Endothelial cell of umbilical vein (primary cell): ENCODE data around the gene PRKAR1A. TPM values are rescaled to one million over a fixed set of nuclear protein-coding genes. Genes with fewer than 3 reads are reported as not detected.

Experiments
- BruUV-seq: library from RNA; stranded (reverse); fragments of 400-500 nt; replicated peaks from 2 replicates; lab custom pipeline; 2021; lab: Mats Ljungman, UMichigan
- CTCF ChIA-PET: fragments of 300-600, 350-600 bp; sonication (Branson Sonifier 250); formaldehyde crosslinking; loops from one replicate; lab custom pipeline; 2021; ENCODE audit warnings: antibody characterized with exemption, inconsistent platforms; lab: Charles Lee
- POLR2A ChIA-PET: fragments of 300-600, 350-600 bp; sonication (Branson Sonifier 250); formaldehyde crosslinking; loops from one replicate; lab custom pipeline; 2021; ENCODE audit warnings: antibody characterized with exemption, inconsistent platforms; lab: Charles Lee
- DNase-seq: peaks from one replicate; pipeline ENCODE4 v3.0.0-alpha.2; 2011; ENCODE audit warnings: low read depth, low spot score
- FAIRE-seq: peaks from 2 replicates; lab custom pipeline; 2011; peaks lifted over from hg19 to GRCh38; lab: Jason Lieb, UNC
- H2AFZ ChIP-seq: 2 replicates; pipeline ENCODE4 v1.6.0; 2012; ENCODE audit warnings: low read depth, low read length, control low read depth, inconsistent platforms
- H3K27ac ChIP-seq: 2 replicates; pipeline ENCODE4 v1.5.1; 2011; ENCODE audit warnings: low read depth, mild to moderate bottlenecking, control low read depth, low read length, moderate library complexity; ENCODE audit not compliant: insufficient read depth
- H3K27me3 ChIP-seq, 2 experiments: 2 replicates each; pipeline versions ENCODE4 v1.6.0 to v1.6.1; 2011; ENCODE audit warnings: low read length in 2 of 2, mixed read lengths in 1 of 2; ENCODE audit not compliant: control insufficient read depth in 2 of 2, insufficient read depth in 2 of 2
- H3K36me3 ChIP-seq, 2 experiments: 2 replicates in 1 of 2; 3 replicates in 1 of 2; pipeline ENCODE4 v1.5.1; 2011; ENCODE audit warnings: low read length in 2 of 2, mild to moderate bottlenecking in 1 of 2, moderate library complexity in 1 of 2; ENCODE audit not compliant: control insufficient read depth in 2 of 2, insufficient read depth in 2 of 2; ENCODE audit errors: extremely low read depth in 1 of 2
- H3K4me1 ChIP-seq: 3 replicates; pipeline ENCODE4 v1.5.1; 2011; ENCODE audit warnings: mild to moderate bottlenecking, low read length; ENCODE audit not compliant: control insufficient read depth, insufficient read depth; ENCODE audit errors: extremely low read depth
- H3K4me2 ChIP-seq: 2 replicates; pipeline ENCODE4 v1.6.1; 2011; ENCODE audit warnings: low read length, control low read depth, mixed read lengths; ENCODE audit not compliant: insufficient read depth
- H3K4me3 ChIP-seq, 3 experiments: fragments of 200-600 bp in 1 of 3; sonication (generic), shearing (Covaris generic) in 1 of 3; replicated peaks in 1 of 3; 2 replicates each; pipeline ENCODE4 v1.5.1; 2011 to 2016; ENCODE audit warnings: control low read depth in 3 of 3, low read length in 3 of 3, mild to moderate bottlenecking in 2 of 3, inconsistent platforms in 1 of 3, low read depth in 1 of 3, moderate library complexity in 1 of 3; ENCODE audit not compliant: insufficient read depth in 1 of 3
- H3K79me2 ChIP-seq: 2 replicates; pipeline ENCODE4 v1.6.0; 2012; ENCODE audit warnings: low read length, inconsistent platforms; ENCODE audit not compliant: control insufficient read depth, insufficient read depth
- H3K9ac ChIP-seq: replicated peaks from 2 replicates; pipeline ENCODE3; 2011; ENCODE audit warnings: low read length, control low read depth; ENCODE audit not compliant: insufficient read depth; ENCODE audit errors: extremely low read depth
- H3K9me1 ChIP-seq: replicated peaks from 3 replicates; pipeline ENCODE4 v1.6.0; 2011; ENCODE audit warnings: mild to moderate bottlenecking, low read length; ENCODE audit not compliant: control insufficient read depth, insufficient read depth; ENCODE audit errors: extremely low read depth
- H3K9me3 ChIP-seq: replicated peaks from 2 replicates; pipeline ENCODE4 v1.5.1; 2012; ENCODE audit warnings: low read length, inconsistent platforms; ENCODE audit not compliant: control insufficient read depth, insufficient read depth
- H4K20me1 ChIP-seq: replicated peaks from 2 replicates; pipeline ENCODE3; 2011; ENCODE audit warnings: mild to moderate bottlenecking, low read length; ENCODE audit not compliant: control insufficient read depth, insufficient read depth; ENCODE audit errors: extremely low read depth
- CTCF ChIP-seq, 2 donors: IDR thresholded peaks; 1 replicate in 1 of 2; 2 replicates in 1 of 2; pipeline ENCODE4 v1.5.1; 2011; ENCODE audit warnings: low read length in 2 of 2, mild to moderate bottlenecking in 2 of 2, moderate library complexity in 2 of 2, control low read depth in 1 of 2, inconsistent platforms in 1 of 2, low read depth in 1 of 2; ENCODE audit not compliant: insufficient read depth in 1 of 2; ENCODE audit errors: extremely low read depth in 1 of 2
- EZH2 ChIP-seq: IDR thresholded peaks from 2 replicates; pipeline ENCODE4 v1.6.1; 2012; ENCODE audit warnings: borderline replicate concordance, low read depth, mild to moderate bottlenecking, moderate library complexity, low read length, inconsistent platforms; ENCODE audit not compliant: severe bottlenecking
- FOS ChIP-seq: IDR thresholded peaks from 2 replicates; pipeline ENCODE4 v1.6.1; 2011; ENCODE audit warnings: mild to moderate bottlenecking, low read length, moderate library complexity, borderline replicate concordance; ENCODE audit not compliant: insufficient read depth
- GATA2 ChIP-seq: IDR thresholded peaks from 2 replicates; pipeline ENCODE4 v1.7.0; 2011; ENCODE audit warnings: low read depth, mild to moderate bottlenecking, moderate library complexity, mixed read lengths, low read length; ENCODE audit not compliant: insufficient read length, insufficient read depth
- JUN ChIP-seq: IDR thresholded peaks from 2 replicates; pipeline ENCODE4 v1.6.1; 2011; ENCODE audit warnings: borderline replicate concordance, low read depth; ENCODE audit not compliant: insufficient read length, insufficient read depth
- MAX ChIP-seq: IDR thresholded peaks from 2 replicates; pipeline ENCODE4 v1.6.1; 2011; ENCODE audit not compliant: insufficient read depth, insufficient read length
- MYC ChIP-seq: IDR thresholded peaks from one replicate; pipeline ENCODE4 v1.6.1; 2011; ENCODE audit warnings: mild to moderate bottlenecking, low read depth, low read length
- POLR2A ChIP-seq: IDR thresholded peaks from 2 replicates; pipeline ENCODE4 v1.6.1; 2012; ENCODE audit warnings: low read depth, mild to moderate bottlenecking, control low read depth, low read length
- POLR2AphosphoS5 ChIP-seq: IDR thresholded peaks from 2 replicates; pipeline ENCODE4 v1.6.1; 2012; ENCODE audit warnings: low read depth, mild to moderate bottlenecking, control low read depth, low read length, moderate library complexity; ENCODE audit not compliant: insufficient read depth
- dilution Hi-C: fragments of 300-500 bp; cut with MboI; formaldehyde crosslinking; loops from one replicate; pipeline ENCODE4 v1.15.0; 2019; ENCODE audit warnings: low sequenced_read_pairs; ENCODE audit not compliant: extremely low pct_ligation_motif_present
- intact Hi-C: fragments of 100-400 bp; cut with micrococcal nuclease; formaldehyde crosslinking; loops from one replicate; pipeline ENCODE4 v1.10.0; 2022
- polyA plus RNA-seq, 4 experiments: library from polyadenylated mRNA; depleted of rRNA in 3 of 4; stranded (reverse) in 3 of 4; unstranded in 1 of 4; fragments of >200 nt; gene quantifications; 2 replicates each; pipeline versions ENCODE4 v1.2.1 to v1.2.3, GENCODE V29; 2011 to 2012; ENCODE audit warnings: missing spikeins in 1 of 4
- total RNA-seq: library from RNA; stranded (reverse); gene quantifications from 2 replicates; pipeline ENCODE4 v1.2.3, GENCODE V29; 2021

PRKAR1A gene
- total and polyA plus RNA-seq, 2 donors (not counting 3 experiments of a cell fraction or from before 2014, with no cell fraction given), result 92.0 to 257 TPM

GRCh38 chr17:68570526-68570925, 58.3 kb downstream of the PRKAR1A start:
- dilution Hi-C loops (no loop called here), intact Hi-C loops (no loop called here)
- H3K4me1 ChIP-seq, result no peaks in the 10 kb centered on the region
- H3K27me3 ChIP-seq, result peaks cover under 1 to 7% of the 10 kb centered on the region in 2 experiments
- no peak overlapping the region for H3K9ac ChIP-seq
- ChIA-PET POLR2A (interaction anchor here (0.6 kb wide), 1 partner anchor 46 kb away, joined by 3 read pairs; no protein-coding TSS in a partner anchor), CTCF (interaction anchor here (0.6 to 1.0 kb wide), 3 partner anchors 9 to 798 kb away, joined by 3 to 4 read pairs (median 3); no protein-coding TSS in a partner anchor)
- no peak overlapping the region for H3K4me3 ChIP-seq
- H3K36me3 ChIP-seq, result no peaks in the 10 kb centered on the region
- FAIRE-seq (no peak), DNase-seq (no peak)
- no peaks in the 10 kb centered on the region for H3K79me2 ChIP-seq
- H3K4me2 ChIP-seq, result no peak overlapping the region
- H2AFZ ChIP-seq, result no peak overlapping the region
- H3K9me1 ChIP-seq, result no peaks in the 10 kb centered on the region
- no peaks in the 10 kb centered on the region for H4K20me1 ChIP-seq
- no peak overlapping the region for H3K27ac ChIP-seq
- no peaks in the 10 kb centered on the region for H3K9me3 ChIP-seq
- TF ChIP-seq POLR2A, result no peak
- TF ChIP-seq GATA2, result no peak
- no peak for TF ChIP-seq FOS
- TF ChIP-seq JUN, result no peak
- TF ChIP-seq EZH2, result no peak
- TF ChIP-seq MAX, result no peak
- no peak for TF ChIP-seq POLR2AphosphoS5
- no peak for TF ChIP-seq CTCF (IDR thresholded peaks at IDR 0.05; ENCODE audit: extremely low read depth in 1 of 2, insufficient read depth in 1 of 2, low read depth in 1 of 2, low read length in 2 of 2)
- no peak for TF ChIP-seq MYC
- no TSS peak for BruUV-seq
